ENCODE measurements around the gene GATA3. TPM values are rescaled to one million over a fixed set of nuclear protein-coding genes. Genes with fewer than 3 reads are reported as not detected.

The GATA3 gene
- total RNA-seq, 1 experiment from 2014 or later = 5.9 TPM

GRCh38 chr10:8013619-8014018 lies 40.9 kb upstream of the GATA3 start:
- in situ Hi-C loops (cut with HindIII; ENCODE audit: low pct_unique_long_range_greater_than_20kb, low sequenced_read_pairs) = no loop called here

GRCh38 chr10:8014649-8015048 lies 39.8 kb upstream of the GATA3 start:
- TF ChIP-seq POLR2AphosphoS5 (IDR thresholded peaks at IDR 0.05; ENCODE audit: low read depth, low read length) (no peak), SIN3A (IDR thresholded peaks at IDR 0.05; ENCODE audit: borderline replicate concordance, insufficient read depth, low read depth, low read length) (no peak), TCF7L2 (IDR thresholded peaks at IDR 0.05; ENCODE audit: low read depth, low read length) (no peak), REST (IDR thresholded peaks at IDR 0.05; ENCODE audit: insufficient read depth in 1 of 2, low read depth in 2 of 2, low read length in 1 of 2) (no peak), CTCF (IDR thresholded peaks at IDR 0.05) (no peak)
- DNase-seq (ENCODE audit: low read depth, low spot score) (no peak), ATAC-seq (no peak)
- Histone ChIP-seq H3K27me3 (ENCODE audit: control insufficient read depth, insufficient read depth, low read length) (no peaks in the 10 kb centered on the region), H3K36me3 (ENCODE audit: control insufficient read depth, insufficient read depth, low read length) (no peaks in the 10 kb centered on the region), H3K27ac (ENCODE audit: low read length) (no peak overlapping the region), H3K9me3 (ENCODE audit: control insufficient read depth, insufficient read depth, low read depth, low read length) (no peaks in the 10 kb centered on the region), H3K4me1 (ENCODE audit: control insufficient read depth, insufficient read depth, low read length) (no peaks in the 10 kb centered on the region), H3K4me3 (ENCODE audit: low read depth in 2 of 2, low read length in 2 of 2) (no peak overlapping the region)
- POLR2A ChIA-PET = no interaction called here
- BruUV-seq (replicated peaks) = TSS peak; percentile 73
- in situ Hi-C loops (cut with HindIII; ENCODE audit: low pct_unique_long_range_greater_than_20kb, low sequenced_read_pairs) (no loop called here), intact Hi-C loops (cut with micrococcal nuclease; ENCODE audit: unreplicated experiment) (no loop called here)
- CTCF ChIA-PET = no interaction called here

More at GRCh38 chr10:8013619-8014018, 40.9 kb upstream of the GATA3 start:
- TF ChIP-seq TCF7L2 (IDR thresholded peaks at IDR 0.05; ENCODE audit: low read depth, low read length) = no peak
- TF ChIP-seq POLR2AphosphoS5 (IDR thresholded peaks at IDR 0.05; ENCODE audit: low read depth, low read length) = no peak
- TF ChIP-seq REST (IDR thresholded peaks at IDR 0.05; ENCODE audit: insufficient read depth in 1 of 2, low read depth in 2 of 2, low read length in 1 of 2) = no peak
- no peak for TF ChIP-seq CTCF (IDR thresholded peaks at IDR 0.05)
- TF ChIP-seq SIN3A (IDR thresholded peaks at IDR 0.05; ENCODE audit: borderline replicate concordance, insufficient read depth, low read depth, low read length) = no peak
- ATAC-seq (no peak), DNase-seq (ENCODE audit: low read depth, low spot score) (no peak)
- Histone ChIP-seq H3K36me3 (ENCODE audit: control insufficient read depth, insufficient read depth, low read length) (no peaks in the 10 kb centered on the region), H3K4me1 (ENCODE audit: control insufficient read depth, insufficient read depth, low read length) (no peaks in the 10 kb centered on the region), H3K27me3 (ENCODE audit: control insufficient read depth, insufficient read depth, low read length) (no peaks in the 10 kb centered on the region), H3K9me3 (ENCODE audit: control insufficient read depth, insufficient read depth, low read depth, low read length) (no peaks in the 10 kb centered on the region), H3K27ac (ENCODE audit: low read length) (no peak overlapping the region), H3K4me3 (ENCODE audit: low read depth in 2 of 2, low read length in 2 of 2) (no peak overlapping the region)
- CTCF ChIA-PET = no interaction called here
- POLR2A ChIA-PET = no interaction called here
- no TSS peak for BruUV-seq (replicated peaks)
- intact Hi-C loops (cut with micrococcal nuclease; ENCODE audit: unreplicated experiment) = no loop called here
